ENCODE results near the gene STRADA.

The STRADA gene

GRCh38 chr17:63665527-63666214 lies 75.9 kb downstream of the STRADA start:
- peaks cover 5% of the 10 kb centered on the region for H3K4me1 Mint-ChIP-seq
- no peak overlapping the region for H3K27ac Mint-ChIP-seq
- no peak for DNase-seq

GRCh38 chr17:63659850-63660249 lies 81.7 kb downstream of the STRADA start:
- no peak for TF ChIP-seq CTCF (IDR thresholded peaks at IDR 0.05)
- Mint-ChIP-seq H3K4me3 (no peak overlapping the region), H3K4me1 (peaks cover 18% of the 10 kb centered on the region), H3K36me3 (ENCODE audit: low read depth) (peaks cover 40% of the 10 kb centered on the region), H3K9me3 (no peaks in the 10 kb centered on the region), H3K27me3 (ENCODE audit: low read depth, poor library complexity) (no peaks in the 10 kb centered on the region), H3K27ac (no peak overlapping the region)
- DNase-seq, result no peak

More at GRCh38 chr17:63665527-63666214, 75.9 kb downstream of the STRADA start:
- no peaks in the 10 kb centered on the region for H3K27me3 Mint-ChIP-seq (ENCODE audit: low read depth, poor library complexity)
- H3K9me3 Mint-ChIP-seq, result no peaks in the 10 kb centered on the region
- H3K4me3 Mint-ChIP-seq, result no peak overlapping the region
- no peak for TF ChIP-seq CTCF (IDR thresholded peaks at IDR 0.05)
- H3K36me3 Mint-ChIP-seq (ENCODE audit: low read depth), result peaks cover 39% of the 10 kb centered on the region

- Mint-ChIP-seq H3K36me3 (ENCODE audit: low read depth) (peaks cover 32% of the 10 kb centered on the region), H3K9me3 (no peaks in the 10 kb centered on the region), H3K27me3 (ENCODE audit: low read depth, poor library complexity) (no peaks in the 10 kb centered on the region), H3K4me1 (peaks cover 30% of the 10 kb centered on the region), H3K27ac (no peak overlapping the region), H3K4me3 (no peak overlapping the region)
- DNase-seq, result no peak
- TF ChIP-seq CTCF (IDR thresholded peaks at IDR 0.05), result no peak
Measured at GRCh38 chr17:63658366-63658765, 83.2 kb downstream of the STRADA start.

- Mint-ChIP-seq H3K9me3 (no peaks in the 10 kb centered on the region), H3K4me3 (no peak overlapping the region), H3K36me3 (ENCODE audit: low read depth) (peaks cover 37% of the 10 kb centered on the region), H3K27ac (no peak overlapping the region), H3K4me1 (peaks cover 35% of the 10 kb centered on the region), H3K27me3 (ENCODE audit: low read depth, poor library complexity) (no peaks in the 10 kb centered on the region)
- DNase-seq, result no peak
- no peak for TF ChIP-seq CTCF (IDR thresholded peaks at IDR 0.05)
Measured at GRCh38 chr17:63657786-63658185, 83.8 kb downstream of the STRADA start.

- H3K36me3 Mint-ChIP-seq (ENCODE audit: low read depth), result peaks cover 16% of the 10 kb centered on the region
- no peak for DNase-seq
Measured at GRCh38 chr17:63653050-63653449, 88.5 kb downstream of the STRADA start.

More at GRCh38 chr17:63653050-63653449, 88.5 kb downstream of the STRADA start:
- Mint-ChIP-seq H3K9me3 (no peaks in the 10 kb centered on the region), H3K27ac (no peak overlapping the region), H3K27me3 (ENCODE audit: low read depth, poor library complexity) (no peaks in the 10 kb centered on the region), H3K4me1 (peaks cover 43% of the 10 kb centered on the region), H3K4me3 (no peak overlapping the region)
- no peak for TF ChIP-seq CTCF (IDR thresholded peaks at IDR 0.05)

Measured in nephron progenitor cell (in vitro differentiated cells).